ENCODE data around the gene ZNF724. TPM values are rescaled to one million over a fixed set of nuclear protein-coding genes. Genes with fewer than 3 reads are reported as not detected.
A peak's percentile ranks its signal among the peaks of the same experiment; 100 is the strongest.
"Not testable (repeated sequence)": the region's sequence is repeated elsewhere in the genome, so short reads cannot be mapped to it uniquely, and the experiment has no call there.

The ZNF724 gene
- 6.0 and 13.1 TPM in 2 replicates for total RNA-seq (2014; rRNA removed; shearing (Covaris generic))

GRCh38 chr19:23249911-23250649, at the start of gene ZNF724:
Gene ZNF724, minus strand, starts transcription at chr19:23250394. Its CDS starts 152 bp downstream, at chr19:23250242.
- H3K27me3 ChIP-seq (replicated peaks) = no peaks in the 10 kb centered on the region
- H3K27ac ChIP-seq = peak within 1 kb of the TSS; percentile 38
- peak; percentile 87 to 90 for DNase-seq (ENCODE audit: low read depth in 1 of 2, low spot score in 2 of 2)
- no peaks in the 10 kb centered on the region; the same call in 1 of the 2 replicates for H3K4me1 ChIP-seq (replicated peaks)
- peaks cover 27% of the 10 kb centered on the region for H3K36me3 ChIP-seq
- H3K9me3 ChIP-seq (replicated peaks) = peaks cover 3% of the 10 kb centered on the region; the same call in 1 of the 2 replicates
- peak within 1 kb of the TSS; percentile 51 for H3K4me3 ChIP-seq

- Histone ChIP-seq H3K27ac (no peak overlapping the region), H3K9me3 (replicated peaks) (0 out of 2 replicates have a peak, but pooled peaks cover 5% of the 10 kb centered on the region), H3K36me3 (no peaks in the 10 kb centered on the region), H3K4me3 (no peak overlapping the region), H3K4me1 (replicated peaks) (no peaks in the 10 kb centered on the region), H3K27me3 (replicated peaks) (no peaks in the 10 kb centered on the region)
- DNase-seq (ENCODE audit: low read depth in 1 of 2, low spot score in 2 of 2) = no peak
Measured at GRCh38 chr19:23294141-23294540, 43.9 kb upstream of the ZNF724 start.

- H3K4me3 ChIP-seq; H3K27me3 ChIP-seq (replicated peaks); H3K36me3 ChIP-seq; H3K27ac ChIP-seq; H3K9me3 ChIP-seq (replicated peaks); DNase-seq (ENCODE audit: low read depth in 1 of 2, low spot score in 2 of 2); H3K4me1 ChIP-seq (replicated peaks): not testable (repeated sequence)
Measured at GRCh38 chr19:23289966-23290365, 39.8 kb upstream of the ZNF724 start.

GRCh38 chr19:23287620-23288019, 37.4 kb upstream of the ZNF724 start:
- H3K27ac ChIP-seq = no peak overlapping the region
- H3K27me3 ChIP-seq (replicated peaks) = no peaks in the 10 kb centered on the region
- no peaks in the 10 kb centered on the region for H3K4me1 ChIP-seq (replicated peaks)
- DNase-seq (ENCODE audit: low read depth in 1 of 2, low spot score in 2 of 2) = no peak
- no peak overlapping the region for H3K4me3 ChIP-seq
- no peaks in the 10 kb centered on the region for H3K9me3 ChIP-seq (replicated peaks)
- no peaks in the 10 kb centered on the region for H3K36me3 ChIP-seq

- H3K27me3 ChIP-seq (replicated peaks) = no peaks in the 10 kb centered on the region
- H3K27ac ChIP-seq = no peak overlapping the region
- H3K9me3 ChIP-seq (replicated peaks) = no peaks in the 10 kb centered on the region
- no peak for DNase-seq (ENCODE audit: low read depth in 1 of 2, low spot score in 2 of 2)
- no peaks in the 10 kb centered on the region for H3K36me3 ChIP-seq
- H3K4me1 ChIP-seq (replicated peaks) = no peaks in the 10 kb centered on the region
- H3K4me3 ChIP-seq = no peak overlapping the region
Measured at GRCh38 chr19:23286477-23286876, 36.3 kb upstream of the ZNF724 start.

GRCh38 chr19:23285948-23286347, 35.8 kb upstream of the ZNF724 start:
- Histone ChIP-seq H3K9me3 (replicated peaks) (no peaks in the 10 kb centered on the region), H3K27me3 (replicated peaks) (no peaks in the 10 kb centered on the region), H3K4me1 (replicated peaks) (no peaks in the 10 kb centered on the region), H3K27ac (no peak overlapping the region), H3K36me3 (no peaks in the 10 kb centered on the region), H3K4me3 (no peak overlapping the region)
- DNase-seq (ENCODE audit: low read depth in 1 of 2, low spot score in 2 of 2) = no peak

GRCh38 chr19:23285326-23285725, 35.1 kb upstream of the ZNF724 start:
- not testable (repeated sequence) for H3K27me3 ChIP-seq (replicated peaks); DNase-seq (ENCODE audit: low read depth in 1 of 2, low spot score in 2 of 2); H3K4me3 ChIP-seq; H3K9me3 ChIP-seq (replicated peaks); H3K36me3 ChIP-seq; H3K4me1 ChIP-seq (replicated peaks); H3K27ac ChIP-seq

GRCh38 chr19:23283925-23284324, 33.7 kb upstream of the ZNF724 start:
- H3K4me3 ChIP-seq = no peak overlapping the region
- DNase-seq (ENCODE audit: low read depth in 1 of 2, low spot score in 2 of 2) = no peak
- H3K27me3 ChIP-seq (replicated peaks) = no peaks in the 10 kb centered on the region
- no peaks in the 10 kb centered on the region for H3K36me3 ChIP-seq
- H3K4me1 ChIP-seq (replicated peaks) = no peaks in the 10 kb centered on the region
- no peaks in the 10 kb centered on the region for H3K9me3 ChIP-seq (replicated peaks)
- H3K27ac ChIP-seq = no peak overlapping the region

GRCh38 chr19:23281663-23282276, 31.6 kb upstream of the ZNF724 start:
- no peak overlapping the region for H3K27ac ChIP-seq
- H3K27me3 ChIP-seq (replicated peaks) = no peaks in the 10 kb centered on the region
- H3K4me1 ChIP-seq (replicated peaks) = no peaks in the 10 kb centered on the region
- no peaks in the 10 kb centered on the region for H3K36me3 ChIP-seq
- no peak for DNase-seq (ENCODE audit: low read depth in 1 of 2, low spot score in 2 of 2)
- H3K9me3 ChIP-seq (replicated peaks) = no peaks in the 10 kb centered on the region
- H3K4me3 ChIP-seq = no peak overlapping the region

- H3K27me3 ChIP-seq (replicated peaks) = not testable (repeated sequence)
Measured at GRCh38 chr19:23278118-23278517, 27.9 kb upstream of the ZNF724 start.

GRCh38 chr19:23273590-23274412, 23.6 kb upstream of the ZNF724 start:
- no peaks in the 10 kb centered on the region for H3K4me1 ChIP-seq (replicated peaks)
- peaks cover 4% of the 10 kb centered on the region; the same call in 1 of the 2 replicates for H3K36me3 ChIP-seq
- H3K27ac ChIP-seq = peak overlapping the region; percentile 16; the same call in 1 of the 2 replicates
- peak overlapping the region; percentile 60 for H3K4me3 ChIP-seq
- no peaks in the 10 kb centered on the region for H3K27me3 ChIP-seq (replicated peaks)
- no peaks in the 10 kb centered on the region for H3K9me3 ChIP-seq (replicated peaks)
- peak; percentile 75 for DNase-seq (ENCODE audit: low read depth in 1 of 2, low spot score in 2 of 2)

More at GRCh38 chr19:23278118-23278517, 27.9 kb upstream of the ZNF724 start:
- not testable (repeated sequence) for DNase-seq (ENCODE audit: low read depth in 1 of 2, low spot score in 2 of 2); H3K9me3 ChIP-seq (replicated peaks); H3K4me3 ChIP-seq; H3K36me3 ChIP-seq; H3K4me1 ChIP-seq (replicated peaks); H3K27ac ChIP-seq

GRCh38 chr19:23273022-23273589, 22.9 kb upstream of the ZNF724 start:
- Histone ChIP-seq H3K27me3 (replicated peaks) (no peaks in the 10 kb centered on the region), H3K36me3 (peaks cover 4% of the 10 kb centered on the region; the same call in 1 of the 2 replicates), H3K9me3 (replicated peaks) (no peaks in the 10 kb centered on the region), H3K4me3 (peak overlapping the region; percentile 60), H3K27ac (no peak overlapping the region), H3K4me1 (replicated peaks) (no peaks in the 10 kb centered on the region)
- no peak for DNase-seq (ENCODE audit: low read depth in 1 of 2, low spot score in 2 of 2)

- Histone ChIP-seq H3K27ac (no peak overlapping the region), H3K4me3 (no peak overlapping the region), H3K36me3 (peaks cover 8% of the 10 kb centered on the region; the same call in 1 of the 2 replicates), H3K9me3 (replicated peaks) (peaks cover 3% of the 10 kb centered on the region; the same call in 1 of the 2 replicates), H3K27me3 (replicated peaks) (no peaks in the 10 kb centered on the region), H3K4me1 (replicated peaks) (no peaks in the 10 kb centered on the region)
- DNase-seq (ENCODE audit: low read depth in 1 of 2, low spot score in 2 of 2) = no peak
Measured at GRCh38 chr19:23263870-23264590, 13.8 kb upstream of the ZNF724 start.

Measured in SJSA1 (cell line).